Bronchus fibroblast of lung (primary cell): ENCODE measurements around the gene SLC25A27. TPM values are rescaled to one million over a fixed set of nuclear protein-coding genes. Genes with fewer than 3 reads are reported as not detected.

Experiments
- total RNA-seq: library from RNA; depleted of rRNA; stranded (reverse); fragments of >200 nt; gene quantifications from 2 replicates; pipeline ENCODE4 v1.2.3, GENCODE V29; 2015

SLC25A27 gene, protein sequence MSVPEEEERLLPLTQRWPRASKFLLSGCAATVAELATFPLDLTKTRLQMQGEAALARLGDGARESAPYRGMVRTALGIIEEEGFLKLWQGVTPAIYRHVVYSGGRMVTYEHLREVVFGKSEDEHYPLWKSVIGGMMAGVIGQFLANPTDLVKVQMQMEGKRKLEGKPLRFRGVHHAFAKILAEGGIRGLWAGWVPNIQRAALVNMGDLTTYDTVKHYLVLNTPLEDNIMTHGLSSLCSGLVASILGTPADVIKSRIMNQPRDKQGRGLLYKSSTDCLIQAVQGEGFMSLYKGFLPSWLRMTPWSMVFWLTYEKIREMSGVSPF
- total RNA-seq = 2.4 TPM in 2 replicates

DNA sequence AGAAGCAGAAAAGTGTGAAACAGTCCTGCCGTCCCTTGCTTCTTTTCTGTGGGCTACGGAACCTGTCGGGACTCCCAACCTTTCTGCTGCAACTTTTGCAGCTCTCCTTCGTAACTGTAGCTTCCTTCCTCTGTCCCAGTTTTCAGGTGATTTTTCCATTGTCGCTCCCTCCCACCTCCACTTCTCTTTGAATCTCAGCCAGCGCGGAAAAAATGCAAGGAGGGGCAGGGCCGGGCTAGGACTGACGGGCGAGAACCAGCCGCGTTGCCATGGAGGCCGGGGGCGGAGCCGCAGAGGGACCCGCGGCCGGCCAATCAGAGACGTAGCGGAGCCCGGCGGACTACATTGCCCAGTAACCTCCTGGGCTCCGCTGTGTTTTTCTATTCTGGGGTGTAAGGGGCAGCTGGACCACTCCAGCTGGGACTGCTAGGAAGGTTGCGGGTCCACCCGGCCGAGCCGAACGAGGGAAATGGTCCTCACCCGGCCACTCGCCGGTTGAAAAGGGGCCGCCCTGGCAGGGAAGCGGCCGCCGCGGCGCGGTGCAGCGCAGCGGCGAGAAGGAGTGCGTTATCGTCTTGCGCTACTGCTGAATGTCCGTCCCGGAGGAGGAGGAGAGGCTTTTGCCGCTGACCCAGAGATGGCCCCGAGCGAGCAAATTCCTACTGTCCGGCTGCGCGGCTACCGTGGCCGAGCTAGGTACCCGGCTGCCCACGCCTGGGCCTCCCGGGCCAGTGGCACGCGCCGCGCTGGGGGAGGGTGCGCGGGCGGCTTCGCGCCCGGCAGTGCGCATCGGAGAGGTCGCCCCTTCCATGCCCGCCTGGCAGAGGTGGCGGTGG, at the start of gene SLC25A27, which contains the start of gene CYP39A1:
Gene SLC25A27 (plus strand): TSS at position 373 of the 836 bp plus-strand sequence. CDS start 218 bp downstream, at position 591.
Gene CYP39A1 (minus strand): TSS at position 216 of the 836 bp plus-strand sequence. CDS start 236 bp downstream, outside the sequence.

GRCh38 chr6:46687619-46688097, 34.9 kb downstream of the SLC25A27 start, which contains the start of gene TDRD6:
Gene TDRD6 (plus strand): TSS chr6:46687885. CDS start chr6:46688129, 244 bp downstream.

Other genes with a start within 250 kb of the SLC25A27 start
- gene RCAN2, start 161.5 kb upstream of the SLC25A27 start, total RNA-seq = 1.5 and 2.0 TPM in 2 replicates
- 0.17 and 1.0 TPM in 2 replicates for gene CYP39A1, start 157 bp upstream of the SLC25A27 start, total RNA-seq
- gene TDRD6, start 34.9 kb downstream of the SLC25A27 start, total RNA-seq = not detected in 2 replicates
- not detected in 2 replicates for gene PLA2G7, start 82.4 kb downstream of the SLC25A27 start, total RNA-seq
- gene ANKRD66, start 94.0 kb downstream of the SLC25A27 start, total RNA-seq = not detected in 2 replicates
- gene MEP1A, start 140.4 kb downstream of the SLC25A27 start, total RNA-seq = not detected in 2 replicates